ENCODE data around the gene TLE3.

TLE3 gene

DNA sequence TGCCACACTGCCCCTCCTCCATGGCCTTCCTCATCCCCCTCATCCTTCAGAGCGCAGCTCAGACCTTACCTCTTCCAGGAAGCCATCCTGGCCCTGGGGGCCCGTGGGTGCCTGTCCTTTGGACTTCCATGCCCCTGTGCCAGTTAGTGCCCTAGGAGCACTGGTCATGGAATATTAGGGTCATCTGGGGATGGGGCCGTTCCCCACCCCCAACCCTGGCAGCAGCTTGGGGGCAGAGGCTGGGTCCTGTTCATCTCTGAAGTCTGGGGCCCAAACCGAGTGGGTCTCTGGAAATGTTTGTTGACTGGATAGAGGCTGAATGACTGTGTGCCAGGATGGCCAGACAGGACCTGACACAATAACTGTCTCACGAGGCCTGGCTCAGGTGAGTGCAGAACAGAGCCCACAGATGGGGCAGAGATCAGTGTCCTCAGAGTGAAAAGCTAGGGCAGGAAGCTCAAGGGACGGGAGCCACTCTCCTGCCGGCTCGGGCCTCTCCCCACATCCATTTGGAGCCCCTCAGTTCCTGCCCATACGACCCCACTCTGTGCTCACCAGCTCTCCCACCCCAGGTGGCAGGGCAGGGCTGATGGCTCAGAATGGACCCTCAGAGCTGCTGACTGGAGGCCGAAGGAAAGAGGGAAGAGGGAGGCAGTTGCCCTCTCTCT is 62.5 kb downstream of the TLE3 start:
- no peak for TF ChIP-seq CTCF (IDR thresholded peaks at IDR 0.05; ENCODE audit: extremely low read depth, insufficient read depth, missing control alignments)
- DNase-seq (ENCODE audit: low spot score): peak; percentile 50
- in situ Hi-C loops (cut with MboI; ENCODE audit: low pct_unique_long_range_greater_than_20kb, low sequenced_read_pairs, unreplicated experiment): no loop called here

GRCh38 chr15:70034596-70034995 is 63.1 kb downstream of the TLE3 start:
- peak; percentile 30 for DNase-seq (ENCODE audit: low spot score)
- TF ChIP-seq CTCF (IDR thresholded peaks at IDR 0.05; ENCODE audit: extremely low read depth, insufficient read depth, missing control alignments): no peak
- in situ Hi-C loops (cut with MboI; ENCODE audit: low pct_unique_long_range_greater_than_20kb, low sequenced_read_pairs, unreplicated experiment): no loop called here

DNA sequence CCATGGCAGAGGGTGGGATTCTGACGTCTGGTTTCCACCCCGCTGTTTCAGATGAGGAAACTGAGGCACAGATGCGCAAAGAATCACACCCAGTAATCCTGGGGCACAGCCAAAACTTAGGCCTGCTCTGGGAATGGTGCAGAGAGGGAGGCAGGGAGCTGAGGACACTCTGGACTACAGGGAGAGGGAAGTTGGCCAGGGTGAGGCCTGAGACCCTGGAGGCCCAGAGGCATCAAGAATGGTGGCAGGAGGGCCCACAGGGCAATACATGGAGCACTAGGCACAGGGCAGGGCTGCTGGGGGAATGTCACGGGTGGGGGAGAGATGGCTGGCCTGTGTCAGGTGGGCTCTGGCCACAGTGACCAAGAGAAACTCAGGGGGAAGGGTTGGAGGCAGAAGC is 63.6 kb downstream of the TLE3 start:
- no peak for TF ChIP-seq CTCF (IDR thresholded peaks at IDR 0.05; ENCODE audit: extremely low read depth, insufficient read depth, missing control alignments)
- in situ Hi-C loops (cut with MboI; ENCODE audit: low pct_unique_long_range_greater_than_20kb, low sequenced_read_pairs, unreplicated experiment): no loop called here
- no peak for DNase-seq (ENCODE audit: low spot score)

- no peak for DNase-seq (ENCODE audit: low spot score)
- in situ Hi-C loops (cut with MboI; ENCODE audit: low pct_unique_long_range_greater_than_20kb, low sequenced_read_pairs, unreplicated experiment): no loop called here
- no peak for TF ChIP-seq CTCF (IDR thresholded peaks at IDR 0.05; ENCODE audit: extremely low read depth, insufficient read depth, missing control alignments)
Observed at GRCh38 chr15:70033529-70034140, 64.1 kb downstream of the TLE3 start.

- DNase-seq (ENCODE audit: low spot score): no peak
- no peak for TF ChIP-seq CTCF (IDR thresholded peaks at IDR 0.05; ENCODE audit: extremely low read depth, insufficient read depth, missing control alignments)
- in situ Hi-C loops (cut with MboI; ENCODE audit: low pct_unique_long_range_greater_than_20kb, low sequenced_read_pairs, unreplicated experiment): no loop called here
Observed at GRCh38 chr15:70033109-70033508, 64.6 kb downstream of the TLE3 start.

- in situ Hi-C loops (cut with MboI; ENCODE audit: low pct_unique_long_range_greater_than_20kb, low sequenced_read_pairs, unreplicated experiment): no loop called here
- TF ChIP-seq CTCF (IDR thresholded peaks at IDR 0.05; ENCODE audit: extremely low read depth, insufficient read depth, missing control alignments): no peak
- no peak for DNase-seq (ENCODE audit: low spot score)
Observed at GRCh38 chr15:70032509-70032908, 65.2 kb downstream of the TLE3 start.
